HG02610 (cell line): ENCODE results near the gene RELB.
"Not testable (repeated sequence)": the region's sequence is repeated elsewhere in the genome, so short reads cannot be mapped to it uniquely, and the experiment has no call there.

Experiments used
- ATAC-seq: cut with Tn5 transposase; IDR thresholded peaks from one replicate; pipeline ENCODE4 v1.9.1; 2021; ENCODE audit warnings: mild to moderate bottlenecking, moderate library complexity; ENCODE audit not compliant: unreplicated experiment

The RELB gene

GRCh38 chr19:44987148-44987675 lies 14.1 kb upstream of the RELB start:
- ATAC-seq = no peak

DNA sequence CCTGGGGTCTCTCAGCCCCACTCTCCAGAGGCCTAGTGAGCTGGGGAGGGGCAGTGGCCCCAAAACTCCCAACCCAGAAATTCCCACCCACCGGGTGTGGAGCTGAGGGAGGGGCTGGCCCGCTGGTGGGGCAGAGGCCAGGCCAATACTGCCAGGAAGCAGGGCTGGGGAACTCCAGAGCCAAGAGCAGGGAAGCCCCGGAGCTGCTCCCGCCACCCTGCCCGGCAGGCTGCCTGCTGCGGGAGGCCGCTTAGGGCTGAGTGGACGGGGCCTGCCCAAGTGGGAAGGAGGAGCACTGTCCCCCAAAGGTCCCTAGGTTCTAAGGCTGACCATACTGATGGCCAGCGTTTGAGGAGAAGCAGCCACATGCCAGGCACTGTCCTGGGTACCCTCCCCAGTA lies 13.0 kb upstream of the RELB start:
- no peak for ATAC-seq

DNA sequence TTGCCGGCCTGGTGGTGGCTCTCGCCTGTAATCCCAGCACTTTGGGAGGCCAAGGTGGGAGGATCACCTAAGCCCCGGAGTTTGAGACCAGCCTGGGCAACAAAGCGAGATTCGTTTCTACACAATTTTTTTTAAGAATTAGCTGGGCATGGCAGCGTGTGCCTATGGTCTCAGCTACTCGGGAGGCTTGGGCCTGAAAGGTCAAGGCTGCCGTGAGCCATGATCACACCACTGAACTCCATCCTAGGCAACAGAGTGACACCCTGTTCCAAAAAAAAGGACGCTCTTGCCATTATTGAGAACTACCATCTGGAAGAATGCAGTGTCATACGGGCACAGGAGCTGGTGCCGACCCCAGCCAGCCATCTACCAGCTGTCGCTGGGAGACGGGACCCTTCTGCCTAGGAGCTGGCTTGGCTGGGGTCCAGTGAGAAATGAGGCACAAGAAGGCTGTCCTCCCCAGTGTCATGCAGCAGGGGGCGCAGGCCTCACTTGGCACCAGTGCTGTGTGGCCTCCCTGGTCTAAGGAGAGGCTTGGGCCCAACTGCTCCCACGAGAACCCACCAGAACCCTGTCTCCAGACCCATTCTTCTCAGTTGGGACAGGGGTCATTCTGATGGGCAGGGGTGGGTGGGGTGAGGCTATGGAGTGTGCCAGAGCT lies 12.2 kb upstream of the RELB start:
- no peak for ATAC-seq

- no peak for ATAC-seq
These were observed 10.8 kb upstream of the RELB start for GRCh38 chr19:44990459-44990858.

- ATAC-seq = no peak
These were observed 10.3 kb upstream of the RELB start for GRCh38 chr19:44990966-44991365.

- no peak for ATAC-seq
These were observed 8.7 kb upstream of the RELB start for GRCh38 chr19:44992336-44993163.

- no peak for ATAC-seq
These were observed 7.7 kb upstream of the RELB start for GRCh38 chr19:44993526-44993925.

GRCh38 chr19:44993926-44994537 lies 7.2 kb upstream of the RELB start:
- no peak for ATAC-seq

GRCh38 chr19:44998025-44998424 lies 3.2 kb upstream of the RELB start:
- ATAC-seq = no peak

DNA sequence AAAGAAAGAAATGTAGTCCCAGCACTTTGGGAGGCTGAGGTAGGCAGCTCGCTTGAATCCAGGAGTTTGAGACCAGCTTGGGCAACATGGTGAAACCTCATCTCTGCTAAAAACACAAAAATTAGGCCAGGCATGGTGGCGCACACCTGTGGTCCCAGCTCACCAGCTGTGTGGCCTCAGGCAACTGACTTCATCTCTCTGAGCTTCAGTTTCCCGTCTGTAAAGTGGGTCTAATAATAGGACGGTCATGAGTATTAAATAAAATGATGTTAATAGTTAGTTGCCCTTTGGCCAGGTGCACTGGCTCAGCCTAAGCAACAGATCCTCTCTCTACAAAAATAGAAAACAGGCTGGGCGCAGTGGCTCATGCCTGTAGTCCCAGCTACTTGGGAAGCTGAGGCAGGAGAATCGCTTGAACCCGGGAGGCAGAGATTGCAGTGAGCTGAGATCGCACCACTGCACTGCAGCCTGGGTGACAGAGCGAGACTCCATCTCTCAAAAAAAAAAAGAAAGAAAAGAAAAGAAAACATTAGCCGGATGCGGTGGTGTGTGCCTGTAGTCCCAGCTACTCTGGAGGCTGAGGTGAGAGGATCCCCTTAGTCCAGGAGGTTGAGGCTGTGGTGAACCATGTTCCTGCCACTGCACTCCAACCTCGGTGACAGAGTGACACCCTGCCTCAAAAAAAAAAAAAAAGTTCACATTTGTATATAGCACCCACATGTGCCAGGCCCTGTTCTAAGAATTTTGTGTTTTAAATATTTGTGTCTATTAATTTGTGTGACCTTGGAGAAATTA lies 1.9 kb upstream of the RELB start:
- ATAC-seq = not testable (repeated sequence)

DNA sequence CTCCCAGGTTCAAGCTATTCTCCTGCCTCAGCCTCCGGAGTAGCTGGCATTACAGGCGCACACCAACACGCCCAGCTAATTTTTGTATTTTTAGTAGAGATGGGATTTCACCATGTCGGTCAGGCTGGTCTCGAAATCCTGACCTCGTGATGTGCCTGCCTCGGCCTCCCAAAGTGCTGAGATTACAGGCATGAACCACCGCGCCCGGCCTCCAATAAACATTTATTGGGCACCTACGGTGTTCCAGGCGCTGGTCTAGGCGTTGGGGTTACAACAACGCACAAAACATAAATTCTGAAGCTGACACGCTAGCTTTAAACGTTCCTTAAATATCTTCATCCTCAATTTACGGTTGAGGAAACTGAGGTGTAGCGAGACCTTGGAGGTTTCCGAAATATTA lies 599 bp upstream of the RELB start:
- ATAC-seq = not testable (repeated sequence)

DNA sequence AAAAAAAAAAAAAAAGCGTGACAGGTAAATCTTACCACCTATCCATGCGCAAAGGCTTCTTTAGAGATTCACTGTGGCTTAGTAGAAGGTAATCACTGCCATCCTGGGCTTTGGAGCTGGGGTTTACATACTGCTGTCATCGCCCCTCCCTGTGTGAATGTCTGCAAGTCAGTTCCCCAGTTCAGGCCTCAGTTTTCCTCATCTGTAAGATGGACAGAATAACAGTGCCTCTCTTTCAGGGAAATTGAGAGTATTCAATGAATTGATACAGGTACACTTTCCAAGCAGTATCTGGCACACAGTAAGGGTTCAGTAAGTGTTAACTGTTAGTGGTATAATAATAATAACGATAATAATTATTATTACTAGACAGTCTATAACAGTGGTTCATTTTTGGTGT lies 2.2 kb downstream of the RELB start:
- ATAC-seq = no peak

DNA sequence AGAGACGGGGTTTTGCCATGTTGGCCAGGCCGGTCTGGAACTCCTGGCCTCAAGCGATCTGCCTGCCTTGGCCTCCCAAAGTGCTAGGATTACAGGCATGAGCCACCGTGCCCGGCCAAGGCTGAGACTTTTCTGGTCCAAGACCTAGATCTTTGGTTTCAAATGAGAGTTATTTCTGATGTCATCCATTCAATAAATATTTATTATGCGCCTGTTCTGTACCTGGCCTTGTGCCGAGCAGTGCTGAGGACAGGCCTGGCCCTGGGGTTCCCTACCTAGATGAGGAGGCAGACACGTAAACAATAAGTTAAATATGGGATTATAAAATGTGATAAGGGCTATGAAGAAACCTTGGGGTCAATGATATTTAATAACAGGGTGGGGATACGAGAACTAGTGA lies 4.5 kb downstream of the RELB start:
- ATAC-seq = no peak

- ATAC-seq = no peak
These were observed 7.3 kb downstream of the RELB start for GRCh38 chr19:45008552-45008951.

- no peak for ATAC-seq
These were observed 8.5 kb downstream of the RELB start for GRCh38 chr19:45009625-45010255.

GRCh38 chr19:45010306-45010705 lies 9.0 kb downstream of the RELB start:
- ATAC-seq = no peak

GRCh38 chr19:45011959-45012358 lies 10.7 kb downstream of the RELB start:
- ATAC-seq = no peak

- ATAC-seq = peak; percentile 72
These were observed 15.4 kb downstream of the RELB start for GRCh38 chr19:45016388-45017314.

DNA sequence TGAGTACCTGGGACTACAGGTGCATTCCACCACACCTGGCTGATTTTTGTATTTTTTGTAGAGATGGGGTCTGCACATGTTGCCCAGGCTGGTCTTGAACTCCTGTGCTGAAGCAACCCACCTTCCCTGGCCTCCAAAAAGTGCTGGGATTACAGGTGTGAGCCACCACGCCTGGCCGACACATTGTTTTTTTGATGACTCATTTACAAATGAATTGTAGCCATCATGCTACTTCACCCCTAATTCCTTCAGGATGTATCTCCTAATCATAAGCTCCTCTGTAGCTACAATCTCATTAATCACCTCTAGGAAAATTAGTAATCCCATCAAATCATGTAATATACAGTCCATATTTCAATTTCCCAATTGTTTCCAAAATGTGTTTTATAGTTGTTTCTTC lies 17.9 kb downstream of the RELB start:
- ATAC-seq = no peak
